ENCODE data around the gene STX12. TPM values are rescaled to one million over a fixed set of nuclear protein-coding genes. Genes with fewer than 3 reads are reported as not detected.

STX12 gene
- total RNA-seq, 1 donor from 2014 or later, result 44.5 TPM

- H3K27me3 Mint-ChIP-seq (ENCODE audit: unreplicated experiment), result no peaks in the 10 kb centered on the region
- peak; percentile 94 for DNase-seq (ENCODE audit: extremely low spot score, unreplicated experiment)
- no peak overlapping the region for H3K4me3 Mint-ChIP-seq (ENCODE audit: unreplicated experiment)
- H3K9me3 Mint-ChIP-seq (ENCODE audit: unreplicated experiment), result no peaks in the 10 kb centered on the region
- peaks cover 7% of the 10 kb centered on the region for H3K4me1 Mint-ChIP-seq (ENCODE audit: unreplicated experiment)
- peak; percentile 96 for TF ChIP-seq CTCF (IDR thresholded peaks at IDR 0.05)
- H3K27ac Mint-ChIP-seq (ENCODE audit: unreplicated experiment), result no peak overlapping the region
- no peaks in the 10 kb centered on the region for H3K36me3 Mint-ChIP-seq (ENCODE audit: unreplicated experiment)
These were observed 85.3 kb downstream of the STX12 start for GRCh38 chr1:27858072-27858948.

GRCh38 chr1:27858949-27859576, 86.0 kb downstream of the STX12 start:
- no peak overlapping the region for H3K4me3 Mint-ChIP-seq (ENCODE audit: unreplicated experiment)
- no peak for DNase-seq (ENCODE audit: extremely low spot score, unreplicated experiment)
- H3K4me1 Mint-ChIP-seq (ENCODE audit: unreplicated experiment), result peaks cover 11% of the 10 kb centered on the region
- H3K36me3 Mint-ChIP-seq (ENCODE audit: unreplicated experiment), result no peaks in the 10 kb centered on the region
- no peak for TF ChIP-seq CTCF (IDR thresholded peaks at IDR 0.05)
- H3K27me3 Mint-ChIP-seq (ENCODE audit: unreplicated experiment), result no peaks in the 10 kb centered on the region
- no peak overlapping the region for H3K27ac Mint-ChIP-seq (ENCODE audit: unreplicated experiment)
- H3K9me3 Mint-ChIP-seq (ENCODE audit: unreplicated experiment), result no peaks in the 10 kb centered on the region

GRCh38 chr1:27861436-27861835, 88.4 kb downstream of the STX12 start:
- H3K4me3 Mint-ChIP-seq (ENCODE audit: unreplicated experiment), result no peak overlapping the region
- H3K27ac Mint-ChIP-seq (ENCODE audit: unreplicated experiment), result no peak overlapping the region
- no peaks in the 10 kb centered on the region for H3K36me3 Mint-ChIP-seq (ENCODE audit: unreplicated experiment)
- H3K9me3 Mint-ChIP-seq (ENCODE audit: unreplicated experiment), result no peaks in the 10 kb centered on the region
- H3K4me1 Mint-ChIP-seq (ENCODE audit: unreplicated experiment), result peaks cover 12% of the 10 kb centered on the region
- no peaks in the 10 kb centered on the region for H3K27me3 Mint-ChIP-seq (ENCODE audit: unreplicated experiment)
- TF ChIP-seq CTCF (IDR thresholded peaks at IDR 0.05), result no peak
- DNase-seq (ENCODE audit: extremely low spot score, unreplicated experiment), result no peak

- H3K9me3 Mint-ChIP-seq (ENCODE audit: unreplicated experiment), result no peaks in the 10 kb centered on the region
- H3K27ac Mint-ChIP-seq (ENCODE audit: unreplicated experiment), result no peak overlapping the region
- no peaks in the 10 kb centered on the region for H3K27me3 Mint-ChIP-seq (ENCODE audit: unreplicated experiment)
- no peaks in the 10 kb centered on the region for H3K36me3 Mint-ChIP-seq (ENCODE audit: unreplicated experiment)
- no peak for TF ChIP-seq CTCF (IDR thresholded peaks at IDR 0.05)
- H3K4me1 Mint-ChIP-seq (ENCODE audit: unreplicated experiment), result peaks cover 12% of the 10 kb centered on the region
- no peak overlapping the region for H3K4me3 Mint-ChIP-seq (ENCODE audit: unreplicated experiment)
- DNase-seq (ENCODE audit: extremely low spot score, unreplicated experiment), result no peak
These were observed 89.0 kb downstream of the STX12 start for GRCh38 chr1:27862004-27862403.

Measured in osteocyte (in vitro differentiated cells).